ENCODE measurements around the gene SLC35B1.

Gene SLC35B1

GRCh38 chr17:49670002-49670401 is 37.8 kb downstream of the SLC35B1 start:
- TF ChIP-seq CTCF (IDR thresholded peaks at IDR 0.05; ENCODE audit: control extremely low read depth, extremely low read depth, low read depth, missing control alignments): no peak
- ChIA-PET CTCF (interaction anchor here (1.0 to 1.6 kb wide), 9 partner anchors 9 to 101 kb away, joined by 3 to 4 read pairs (median 3); no protein-coding TSS in a partner anchor), POLR2A (no interaction called here)
- no peak for DNase-seq (ENCODE audit: extremely low spot score)

- ChIA-PET POLR2A (no interaction called here), CTCF (no interaction called here)
- TF ChIP-seq CTCF (IDR thresholded peaks at IDR 0.05; ENCODE audit: control extremely low read depth, extremely low read depth, low read depth, missing control alignments): no peak
- DNase-seq (ENCODE audit: extremely low spot score): no peak
Measured at GRCh38 chr17:49667854-49668253, 39.9 kb downstream of the SLC35B1 start.

- POLR2A ChIA-PET: no interaction called here
- CTCF ChIA-PET: interaction anchor here (1.5 to 2.0 kb wide), 2 partner anchors 14 to 95 kb away, joined by 3 to 5 read pairs; no protein-coding TSS in a partner anchor
- no peak for DNase-seq (ENCODE audit: extremely low spot score)
- TF ChIP-seq CTCF (IDR thresholded peaks at IDR 0.05; ENCODE audit: control extremely low read depth, extremely low read depth, low read depth, missing control alignments): no peak
Measured at GRCh38 chr17:49664706-49665211, 43.0 kb downstream of the SLC35B1 start.

- no peak for TF ChIP-seq CTCF (IDR thresholded peaks at IDR 0.05; ENCODE audit: control extremely low read depth, extremely low read depth, low read depth, missing control alignments)
- CTCF ChIA-PET: interaction anchor here (0.6 to 1.6 kb wide), 6 partner anchors 10 to 92 kb away, joined by 3 to 5 read pairs (median 3); no protein-coding TSS in a partner anchor
- DNase-seq (ENCODE audit: extremely low spot score): no peak
- POLR2A ChIA-PET: no interaction called here
Measured at GRCh38 chr17:49659661-49660382, 47.9 kb downstream of the SLC35B1 start.

GRCh38 chr17:49656247-49656646 is 51.5 kb downstream of the SLC35B1 start:
- DNase-seq (ENCODE audit: extremely low spot score): no peak
- CTCF ChIA-PET: interaction anchor here (2.1 kb wide), 1 partner anchor 81 kb away, joined by 7 read pairs; the partner anchor contains the start of gene NXPH3
- POLR2A ChIA-PET: no interaction called here
- no peak for TF ChIP-seq CTCF (IDR thresholded peaks at IDR 0.05; ENCODE audit: control extremely low read depth, extremely low read depth, low read depth, missing control alignments)
